Mucosa of descending colon (tissue), 3 donors: Measurements from ENCODE around the gene BCAR3. TPM values are rescaled to one million over a fixed set of nuclear protein-coding genes. Genes with fewer than 3 reads are reported as not detected.
"Not testable (repeated sequence)": the region's sequence is repeated elsewhere in the genome, so short reads cannot be mapped to it uniquely, and the experiment has no call there.

Experiments used
- ATAC-seq: fragments of 200-7000 bp; cut with Tn5 transposase; one replicate; pipeline ENCODE4 v1.9.1; 2020; ENCODE audit warnings: mild to moderate bottlenecking, moderate library complexity
- DNase-seq, 3 donors: peaks; one replicate each; pipeline ENCODE4 v3.0.0-alpha.2; 2020
- H3K36me3 ChIP-seq: fragments of 200-600 bp; one replicate; pipeline ENCODE4 v1.8.0; 2021; ENCODE audit warnings: low read depth, mild to moderate bottlenecking
- H3K4me1 ChIP-seq: fragments of 200-600 bp; one replicate; pipeline ENCODE4 v1.8.0; 2021; ENCODE audit warnings: low read depth, mild to moderate bottlenecking
- H3K4me3 ChIP-seq: fragments of 200-600 bp; one replicate; pipeline ENCODE4 v1.8.0; 2021; ENCODE audit warnings: mild to moderate bottlenecking
- H3K9me3 ChIP-seq: fragments of 200-600 bp; one replicate; pipeline ENCODE4 v1.8.0; 2021; ENCODE audit warnings: mild to moderate bottlenecking
- intact Hi-C, 2 donors: fragments of 100-400 bp; cut with DNase I in 1 of 2; cut with micrococcal nuclease in 1 of 2; formaldehyde crosslinking; loops; one replicate each; pipeline versions ENCODE4 v1.11.0 to v1.11.1; 2022; cut with DNase I, micrococcal nuclease
- total RNA-seq, 3 donors: library from RNA; stranded (reverse); fragmentation: NEBNext Ultra II Directional in 2 of 3; extraction: Animal tissue kit (Norgen Biotek cat#: 25700) in 2 of 3; gene quantifications; one replicate each; pipeline versions ENCODE4 v1.2.1 to v1.2.4, GENCODE V29; 2021 to 2023
- TF ChIP-seq, protein P1 (sequence below): fragments of 200-600 bp; IDR thresholded peaks from one replicate; pipeline ENCODE4 v1.8.0; 2022; ENCODE audit warnings: antibody characterized with exemption, mild to moderate bottlenecking
- donor health status: DM: no; HTN: no; CAD: no; lungs with moderate emphysema.
- donor health status: DM: no; HTN: no; CAD: no.
- donor health status: DM: no; HTN: yes; CAD: no.

BCAR3 gene
- total RNA-seq, 3 donors from 2014 or later: 37.2 to 73.7 (median 54.3) TPM

GRCh38 chr1:93678946-93679480 lies 2.6 kb downstream of the BCAR3 start:
- peaks cover 3% of the 10 kb centered on the region for H3K4me1 ChIP-seq
- ATAC-seq (no peak), DNase-seq (no peak)
- no peak overlapping the region for H3K4me3 ChIP-seq
- intact Hi-C loops: no loop called here
- no peaks in the 10 kb centered on the region for H3K36me3 ChIP-seq
- H3K9me3 ChIP-seq: no peaks in the 10 kb centered on the region
- TF ChIP-seq, protein P1, sequence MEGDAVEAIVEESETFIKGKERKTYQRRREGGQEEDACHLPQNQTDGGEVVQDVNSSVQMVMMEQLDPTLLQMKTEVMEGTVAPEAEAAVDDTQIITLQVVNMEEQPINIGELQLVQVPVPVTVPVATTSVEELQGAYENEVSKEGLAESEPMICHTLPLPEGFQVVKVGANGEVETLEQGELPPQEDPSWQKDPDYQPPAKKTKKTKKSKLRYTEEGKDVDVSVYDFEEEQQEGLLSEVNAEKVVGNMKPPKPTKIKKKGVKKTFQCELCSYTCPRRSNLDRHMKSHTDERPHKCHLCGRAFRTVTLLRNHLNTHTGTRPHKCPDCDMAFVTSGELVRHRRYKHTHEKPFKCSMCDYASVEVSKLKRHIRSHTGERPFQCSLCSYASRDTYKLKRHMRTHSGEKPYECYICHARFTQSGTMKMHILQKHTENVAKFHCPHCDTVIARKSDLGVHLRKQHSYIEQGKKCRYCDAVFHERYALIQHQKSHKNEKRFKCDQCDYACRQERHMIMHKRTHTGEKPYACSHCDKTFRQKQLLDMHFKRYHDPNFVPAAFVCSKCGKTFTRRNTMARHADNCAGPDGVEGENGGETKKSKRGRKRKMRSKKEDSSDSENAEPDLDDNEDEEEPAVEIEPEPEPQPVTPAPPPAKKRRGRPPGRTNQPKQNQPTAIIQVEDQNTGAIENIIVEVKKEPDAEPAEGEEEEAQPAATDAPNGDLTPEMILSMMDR: no peak

DNA sequence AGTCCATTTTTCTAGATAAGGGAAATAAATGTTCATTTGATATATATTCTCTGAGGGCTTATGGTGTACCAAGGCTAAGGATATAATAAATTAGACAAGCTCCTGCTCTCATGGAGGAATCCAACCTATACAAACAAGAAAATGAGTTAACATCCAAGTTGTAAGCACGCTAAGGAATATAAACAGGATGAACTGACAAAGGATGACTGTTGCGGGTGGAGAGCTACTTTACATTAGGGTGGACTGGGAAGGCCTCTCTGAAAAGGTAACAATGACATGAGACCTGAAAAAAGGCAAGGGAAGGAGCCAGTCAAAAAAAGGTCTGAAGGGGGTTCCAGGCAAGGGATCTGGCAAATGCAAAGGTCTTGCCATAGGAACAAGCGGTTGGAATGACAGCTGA lies 3.1 kb downstream of the BCAR3 start:
- intact Hi-C loops: no loop called here
- no peak for DNase-seq
- no peak for ATAC-seq
- no peaks in the 10 kb centered on the region for H3K9me3 ChIP-seq
- peaks cover 8% of the 10 kb centered on the region for H3K4me1 ChIP-seq
- no peaks in the 10 kb centered on the region for H3K36me3 ChIP-seq
- no peak overlapping the region for H3K4me3 ChIP-seq
- TF ChIP-seq, protein P1: no peak

DNA sequence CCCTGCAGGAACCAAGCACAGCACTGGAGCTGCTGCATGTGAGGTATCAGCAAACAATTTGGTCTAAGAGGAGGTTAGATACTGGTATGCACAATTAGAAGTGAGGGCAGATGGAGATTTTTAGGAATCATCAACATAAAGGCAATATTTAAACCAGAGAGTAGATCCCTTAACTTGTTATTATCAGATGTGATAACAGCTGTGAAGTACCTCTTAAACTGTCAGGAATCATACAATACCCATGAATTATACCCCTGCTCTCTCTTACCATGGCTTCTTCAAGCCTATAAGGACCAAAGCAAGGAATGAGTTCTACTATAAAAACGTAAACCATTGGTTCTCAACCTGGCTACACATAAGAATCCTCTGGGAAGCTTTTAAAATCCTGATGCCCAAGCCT lies 3.9 kb downstream of the BCAR3 start:
- intact Hi-C loops: no loop called here
- TF ChIP-seq, protein P1: no peak
- no peak overlapping the region for H3K4me3 ChIP-seq
- ATAC-seq (no peak), DNase-seq (no peak)
- no peaks in the 10 kb centered on the region for H3K36me3 ChIP-seq
- peaks cover 16% of the 10 kb centered on the region for H3K4me1 ChIP-seq
- no peaks in the 10 kb centered on the region for H3K9me3 ChIP-seq

DNA sequence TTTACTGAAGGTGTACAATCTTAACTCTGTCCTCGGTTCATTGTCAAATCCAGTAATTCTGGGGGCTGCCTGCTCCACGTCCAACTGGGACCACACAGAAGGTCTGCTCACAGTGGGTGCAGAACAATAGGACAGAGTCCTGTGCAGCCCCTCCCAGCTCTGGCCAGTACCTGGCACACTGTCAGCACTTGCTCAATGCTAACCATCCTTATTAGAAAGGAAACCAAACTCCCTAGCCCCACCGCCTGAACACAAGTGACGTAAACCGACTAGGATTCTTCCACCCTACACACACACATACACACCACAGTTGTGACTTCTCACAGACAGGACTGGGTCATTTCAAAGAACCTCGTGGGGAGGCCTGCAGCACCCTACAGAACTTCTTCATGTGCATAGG lies 5.2 kb downstream of the BCAR3 start:
- Histone ChIP-seq H3K9me3 (no peaks in the 10 kb centered on the region), H3K4me1 (peaks cover 27% of the 10 kb centered on the region), H3K4me3 (no peak overlapping the region), H3K36me3 (no peaks in the 10 kb centered on the region)
- no peak for DNase-seq
- TF ChIP-seq, protein P1: no peak
- ATAC-seq: no peak
- intact Hi-C loops: no loop called here

DNA sequence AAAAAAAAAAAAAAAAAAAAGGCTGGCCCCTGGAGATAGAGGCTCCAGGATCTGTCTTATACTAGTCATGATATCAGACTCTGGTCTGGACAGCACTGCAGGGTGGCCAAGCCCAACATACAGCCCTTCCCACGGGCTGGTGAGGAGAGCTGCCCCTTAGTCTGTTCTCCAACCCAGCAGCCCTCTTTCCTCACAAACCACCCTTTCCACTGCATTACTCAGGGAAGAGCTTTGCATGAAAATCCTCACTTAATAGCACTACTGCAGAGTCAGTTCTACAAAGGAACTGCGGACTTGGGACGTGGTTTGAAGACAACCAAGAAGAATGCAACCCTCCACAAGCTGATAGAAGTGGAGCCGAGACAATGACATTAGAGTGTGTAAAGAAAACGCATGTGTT lies 5.7 kb downstream of the BCAR3 start:
- Histone ChIP-seq H3K4me3 (no peak overlapping the region), H3K36me3 (no peaks in the 10 kb centered on the region), H3K9me3 (no peaks in the 10 kb centered on the region), H3K4me1 (peaks cover 27% of the 10 kb centered on the region)
- intact Hi-C loops: no loop called here
- ATAC-seq (no peak), DNase-seq (no peak)
- TF ChIP-seq, protein P1: no peak

- ATAC-seq (no peak), DNase-seq (no peak)
- Histone ChIP-seq H3K36me3 (no peaks in the 10 kb centered on the region), H3K4me1 (peaks cover 27% of the 10 kb centered on the region), H3K9me3 (no peaks in the 10 kb centered on the region), H3K4me3 (no peak overlapping the region)
- intact Hi-C loops: no loop called here
- TF ChIP-seq, protein P1: no peak
Measured at GRCh38 chr1:93675271-93675670, 6.4 kb downstream of the BCAR3 start.

DNA sequence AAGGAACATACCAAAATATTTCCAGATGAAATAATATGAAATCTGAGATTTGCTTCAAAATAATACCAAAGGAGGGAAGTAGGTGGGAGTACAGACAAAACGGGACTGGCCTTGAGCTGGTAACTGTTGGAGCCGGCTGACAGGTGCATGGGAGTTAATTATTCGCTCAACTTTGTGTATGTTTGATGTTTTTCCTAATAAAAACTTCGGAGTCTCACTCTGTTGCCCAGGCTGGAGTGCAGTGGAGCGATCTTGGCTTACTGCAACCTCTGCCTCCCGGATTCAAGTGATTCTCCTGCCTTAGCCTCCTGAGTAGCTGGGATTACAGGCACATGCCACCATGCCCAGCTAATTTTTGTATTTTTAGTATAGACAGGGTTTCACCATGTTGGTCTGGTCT lies 7.6 kb downstream of the BCAR3 start:
- H3K36me3 ChIP-seq, intact Hi-C loops, DNase-seq, H3K9me3 ChIP-seq, ATAC-seq, H3K4me3 ChIP-seq: not testable (repeated sequence)
- H3K4me1 ChIP-seq: peaks cover 27% of the 10 kb centered on the region
